ENCODE data around the gene DGKB.

DGKB gene

GRCh38 chr7:14760730-14761478 is 141.6 kb downstream of the DGKB start:
- DNase-seq (ENCODE audit: low read depth in 2 of 2): no peak

- no peak for DNase-seq (ENCODE audit: low read depth in 2 of 2)
Measured at GRCh38 chr7:14759785-14760184, 142.8 kb downstream of the DGKB start.

- DNase-seq (ENCODE audit: low read depth in 2 of 2): no peak
Measured at GRCh38 chr7:14754631-14755030, 147.9 kb downstream of the DGKB start.

GRCh38 chr7:14752301-14752700 is 150.2 kb downstream of the DGKB start:
- DNase-seq (ENCODE audit: low read depth in 2 of 2): no peak

GRCh38 chr7:14751461-14751860 is 151.1 kb downstream of the DGKB start:
- no peak for DNase-seq (ENCODE audit: low read depth in 2 of 2)

- no peak for DNase-seq (ENCODE audit: low read depth in 2 of 2)
Measured at GRCh38 chr7:14748461-14748860, 154.1 kb downstream of the DGKB start.

- no peak for DNase-seq (ENCODE audit: low read depth in 2 of 2)
Measured at GRCh38 chr7:14747701-14748100, 154.8 kb downstream of the DGKB start.

- DNase-seq (ENCODE audit: low read depth in 2 of 2): no peak
Measured at GRCh38 chr7:14745076-14745475, 157.5 kb downstream of the DGKB start.

- DNase-seq (ENCODE audit: low read depth in 2 of 2): no peak
Measured at GRCh38 chr7:14740606-14741005, 161.9 kb downstream of the DGKB start.

GRCh38 chr7:14739841-14740185 is 162.7 kb downstream of the DGKB start:
- no peak for DNase-seq (ENCODE audit: low read depth in 2 of 2)

- DNase-seq (ENCODE audit: low read depth in 2 of 2): no peak
Measured at GRCh38 chr7:14739168-14739840, 163.2 kb downstream of the DGKB start.

GRCh38 chr7:14738086-14738485 is 164.5 kb downstream of the DGKB start:
- no peak for DNase-seq (ENCODE audit: low read depth in 2 of 2)

GRCh38 chr7:14734839-14735321 is 167.7 kb downstream of the DGKB start:
- DNase-seq (ENCODE audit: low read depth in 2 of 2): no peak

GRCh38 chr7:14720785-14721184 is 181.8 kb downstream of the DGKB start:
- DNase-seq (ENCODE audit: low read depth in 2 of 2): no peak

GRCh38 chr7:14717816-14718215 is 184.7 kb downstream of the DGKB start:
- no peak for DNase-seq (ENCODE audit: low read depth in 2 of 2)

GRCh38 chr7:14717169-14717568 is 185.4 kb downstream of the DGKB start:
- DNase-seq (ENCODE audit: low read depth in 2 of 2): no peak

- no peak for DNase-seq (ENCODE audit: low read depth in 2 of 2)
Measured at GRCh38 chr7:14714161-14714728, 188.3 kb downstream of the DGKB start.

- DNase-seq (ENCODE audit: low read depth in 2 of 2): no peak
Measured at GRCh38 chr7:14698239-14698638, 204.3 kb downstream of the DGKB start.

- no peak for DNase-seq (ENCODE audit: low read depth in 2 of 2)
Measured at GRCh38 chr7:14697684-14698083, 204.9 kb downstream of the DGKB start.

GRCh38 chr7:14691597-14692203 is 210.9 kb downstream of the DGKB start:
- DNase-seq (ENCODE audit: low read depth in 2 of 2): peak; percentile 19 to 21

- no peak for DNase-seq (ENCODE audit: low read depth in 2 of 2)
Measured at GRCh38 chr7:14691034-14691433, 211.5 kb downstream of the DGKB start.

GRCh38 chr7:14690486-14690885 is 212.1 kb downstream of the DGKB start:
- no peak for DNase-seq (ENCODE audit: low read depth in 2 of 2)

- no peak for DNase-seq (ENCODE audit: low read depth in 2 of 2)
Measured at GRCh38 chr7:14690075-14690474, 212.5 kb downstream of the DGKB start.
